ENCODE measurements around the gene RRAD.

DNA sequence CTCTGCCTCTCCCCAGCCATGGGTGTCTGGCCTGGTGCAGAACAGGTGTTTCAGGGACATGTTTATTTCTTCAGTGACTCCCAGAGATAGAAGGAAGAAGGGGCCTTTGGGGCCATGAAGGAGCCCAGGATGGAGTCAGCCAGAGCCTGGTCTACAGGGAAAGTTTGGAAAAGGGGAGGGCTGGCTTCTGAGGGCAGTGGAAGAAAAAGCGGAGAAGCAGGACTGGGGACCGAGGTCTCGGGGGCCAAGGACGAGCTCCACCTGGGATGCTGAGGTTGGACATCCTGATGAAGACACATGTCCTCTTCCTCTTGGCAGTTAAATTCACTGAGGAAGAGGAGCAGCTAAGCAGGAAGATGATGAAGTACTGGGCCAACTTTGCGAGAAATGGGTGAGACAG lies 17.6 kb upstream of the RRAD start:
- TF ChIP-seq POLR2A (IDR thresholded peaks at IDR 0.05; ENCODE audit: low read depth, low read length) (no peak), RFX5 (IDR thresholded peaks at IDR 0.05; ENCODE audit: low read depth, low read length) (no peak), RCOR1 (IDR thresholded peaks at IDR 0.05; ENCODE audit: insufficient replicate concordance, low read length) (no peak), MAFK (IDR thresholded peaks at IDR 0.05; ENCODE audit: low read depth, low read length) (no peak), BHLHE40 (IDR thresholded peaks at IDR 0.05; ENCODE audit: low read depth, low read length) (no peak), MXI1 (IDR thresholded peaks at IDR 0.05; ENCODE audit: borderline replicate concordance, low read depth, low read length) (no peak), CHD1 (IDR thresholded peaks at IDR 0.05; ENCODE audit: low read depth, low read length) (no peak), SMC3 (IDR thresholded peaks at IDR 0.05; ENCODE audit: low read depth, low read length) (no peak)
- TF ChIP-seq, protein P1, sequence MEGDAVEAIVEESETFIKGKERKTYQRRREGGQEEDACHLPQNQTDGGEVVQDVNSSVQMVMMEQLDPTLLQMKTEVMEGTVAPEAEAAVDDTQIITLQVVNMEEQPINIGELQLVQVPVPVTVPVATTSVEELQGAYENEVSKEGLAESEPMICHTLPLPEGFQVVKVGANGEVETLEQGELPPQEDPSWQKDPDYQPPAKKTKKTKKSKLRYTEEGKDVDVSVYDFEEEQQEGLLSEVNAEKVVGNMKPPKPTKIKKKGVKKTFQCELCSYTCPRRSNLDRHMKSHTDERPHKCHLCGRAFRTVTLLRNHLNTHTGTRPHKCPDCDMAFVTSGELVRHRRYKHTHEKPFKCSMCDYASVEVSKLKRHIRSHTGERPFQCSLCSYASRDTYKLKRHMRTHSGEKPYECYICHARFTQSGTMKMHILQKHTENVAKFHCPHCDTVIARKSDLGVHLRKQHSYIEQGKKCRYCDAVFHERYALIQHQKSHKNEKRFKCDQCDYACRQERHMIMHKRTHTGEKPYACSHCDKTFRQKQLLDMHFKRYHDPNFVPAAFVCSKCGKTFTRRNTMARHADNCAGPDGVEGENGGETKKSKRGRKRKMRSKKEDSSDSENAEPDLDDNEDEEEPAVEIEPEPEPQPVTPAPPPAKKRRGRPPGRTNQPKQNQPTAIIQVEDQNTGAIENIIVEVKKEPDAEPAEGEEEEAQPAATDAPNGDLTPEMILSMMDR (conservative IDR thresholded peaks at IDR 0.05; ENCODE audit: low read depth, low read length) = no peak
- TF ChIP-seq, protein P2, sequence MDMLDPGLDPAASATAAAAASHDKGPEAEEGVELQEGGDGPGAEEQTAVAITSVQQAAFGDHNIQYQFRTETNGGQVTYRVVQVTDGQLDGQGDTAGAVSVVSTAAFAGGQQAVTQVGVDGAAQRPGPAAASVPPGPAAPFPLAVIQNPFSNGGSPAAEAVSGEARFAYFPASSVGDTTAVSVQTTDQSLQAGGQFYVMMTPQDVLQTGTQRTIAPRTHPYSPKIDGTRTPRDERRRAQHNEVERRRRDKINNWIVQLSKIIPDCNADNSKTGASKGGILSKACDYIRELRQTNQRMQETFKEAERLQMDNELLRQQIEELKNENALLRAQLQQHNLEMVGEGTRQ (IDR thresholded peaks at IDR 0.05; ENCODE audit: low read depth, low read length) = no peak

Data from IMR-90 (cell line).